ENCODE data around the gene A2M. TPM values are rescaled to one million over a fixed set of nuclear protein-coding genes. Genes with fewer than 3 reads are reported as not detected.

The A2M gene
- total and polyA plus RNA-seq, 2 experiments from 2014 or later = 0.92 TPM; not detected in 1

DNA sequence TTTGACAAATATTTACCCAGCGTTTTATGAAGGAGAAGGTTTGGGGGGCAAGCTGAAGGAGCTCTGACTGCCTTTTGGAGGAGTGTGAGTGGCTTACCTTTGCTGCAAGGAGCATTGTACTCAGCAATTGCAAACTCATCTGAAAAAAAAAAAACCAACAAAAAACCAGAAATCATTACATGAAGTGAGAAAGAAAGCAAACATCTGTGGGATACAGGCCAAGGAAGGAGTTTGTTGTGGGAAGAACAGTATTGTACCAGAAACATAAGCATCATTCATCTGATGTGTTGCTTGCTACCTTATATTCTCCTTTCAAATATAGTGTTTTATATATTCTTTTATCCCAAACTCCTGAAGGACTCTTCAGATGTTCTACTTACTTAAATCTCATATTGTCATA, 47.6 kb downstream of the A2M start:
- H3K79me2 ChIP-seq (replicated peaks; ENCODE audit: insufficient read depth) = no peaks in the 10 kb centered on the region
- peaks cover 9% of the 10 kb centered on the region for H3K4me1 ChIP-seq (ENCODE audit: insufficient read depth)
- Mint-ChIP-seq H3K27ac (no peak overlapping the region), H3K36me3 (ENCODE audit: low read depth) (peaks cover 14% of the 10 kb centered on the region), H3K4me3 (no peak overlapping the region), H3K4me1 (peaks cover 9% of the 10 kb centered on the region), H3K27me3 (ENCODE audit: insufficient read depth, low read depth, poor library complexity) (no peaks in the 10 kb centered on the region), H3K9me3 (peaks cover 15% of the 10 kb centered on the region)
- no peaks in the 10 kb centered on the region for H4K20me1 ChIP-seq (replicated peaks; ENCODE audit: insufficient read depth)
- no peak for TF ChIP-seq CREB1 (CRISPR knock-in tag; IDR thresholded peaks at IDR 0.05; ENCODE audit: low read depth)
- TF ChIP-seq EZH2phosphoT487 (IDR thresholded peaks at IDR 0.05; ENCODE audit: unreplicated experiment) = no peak
- TF ChIP-seq POLR2AphosphoS5 (IDR thresholded peaks at IDR 0.05; ENCODE audit: low read depth) = no peak
- H3K4me3 ChIP-seq = no peak overlapping the region
- H3K9me2 ChIP-seq (ENCODE audit: insufficient read depth) = no peaks in the 10 kb centered on the region
- H2AFZ ChIP-seq = no peak overlapping the region
- H3K36me3 ChIP-seq (ENCODE audit: insufficient read depth) = no peaks in the 10 kb centered on the region
- no peak overlapping the region for H3K4me2 ChIP-seq
- no peak for DNase-seq (ENCODE audit: low spot score)
- no peaks in the 10 kb centered on the region for H3K27me3 ChIP-seq (ENCODE audit: insufficient read depth)
- no peak overlapping the region for H3K27ac ChIP-seq (ENCODE audit: low read depth)
- no peaks in the 10 kb centered on the region for H3F3A ChIP-seq (replicated peaks; ENCODE audit: low read depth)
- no peak for ATAC-seq

DNA sequence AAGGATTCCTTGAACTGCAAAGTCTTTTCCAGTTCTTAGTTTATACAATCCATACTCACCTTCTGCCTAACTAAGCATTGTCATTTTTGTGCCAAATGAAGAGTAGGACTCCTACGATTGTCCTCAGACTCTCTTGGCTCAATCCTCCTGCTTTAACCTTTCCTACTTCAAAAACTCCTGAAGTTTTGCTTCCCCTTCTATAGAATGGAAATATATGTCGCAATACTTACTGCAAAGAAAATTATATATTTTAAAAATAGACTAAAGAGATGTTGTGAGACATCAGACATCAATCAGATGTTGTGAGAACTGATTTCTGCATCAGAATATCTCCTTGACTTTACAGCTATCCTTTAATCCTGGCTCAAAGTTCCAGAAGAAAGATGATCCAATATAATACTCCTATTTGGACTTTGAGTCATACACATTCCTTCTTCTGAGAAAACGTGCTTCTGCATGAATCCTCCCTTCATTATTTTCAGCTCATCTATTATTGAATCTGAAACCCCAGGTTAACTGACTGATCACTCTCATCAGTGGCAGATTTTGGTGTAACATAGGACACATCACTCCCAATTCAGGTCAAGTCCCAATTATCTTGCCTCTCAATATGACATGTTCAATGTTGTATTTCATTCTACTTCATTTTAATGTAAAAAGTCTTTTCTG, 48.8 kb downstream of the A2M start:
- no peak overlapping the region for H3K4me2 ChIP-seq
- no peak overlapping the region for H2AFZ ChIP-seq
- no peaks in the 10 kb centered on the region for H3K36me3 ChIP-seq (ENCODE audit: insufficient read depth)
- no peak overlapping the region for H3K4me3 ChIP-seq
- H3K79me2 ChIP-seq (replicated peaks; ENCODE audit: insufficient read depth) = no peaks in the 10 kb centered on the region
- Mint-ChIP-seq H3K27ac (no peak overlapping the region), H3K9me3 (peaks cover 15% of the 10 kb centered on the region), H3K4me1 (peaks cover 9% of the 10 kb centered on the region), H3K4me3 (no peak overlapping the region), H3K27me3 (ENCODE audit: insufficient read depth, low read depth, poor library complexity) (no peaks in the 10 kb centered on the region), H3K36me3 (ENCODE audit: low read depth) (peaks cover 14% of the 10 kb centered on the region)
- no peaks in the 10 kb centered on the region for H3K27me3 ChIP-seq (ENCODE audit: insufficient read depth)
- H3K27ac ChIP-seq (ENCODE audit: low read depth) = no peak overlapping the region
- no peak for ATAC-seq
- H3K9me2 ChIP-seq (ENCODE audit: insufficient read depth) = no peaks in the 10 kb centered on the region
- no peak for DNase-seq (ENCODE audit: low spot score)
- H3K4me1 ChIP-seq (ENCODE audit: insufficient read depth) = peaks cover 9% of the 10 kb centered on the region
- no peaks in the 10 kb centered on the region for H3F3A ChIP-seq (replicated peaks; ENCODE audit: low read depth)
- H4K20me1 ChIP-seq (replicated peaks; ENCODE audit: insufficient read depth) = no peaks in the 10 kb centered on the region
- TF ChIP-seq REST (IDR thresholded peaks at IDR 0.05; ENCODE audit: unreplicated experiment) (no peak), NANOG (IDR thresholded peaks at IDR 0.05; ENCODE audit: borderline replicate concordance) (no peak), CREB1 (CRISPR knock-in tag; IDR thresholded peaks at IDR 0.05; ENCODE audit: low read depth) (no peak), JUNB (IDR thresholded peaks at IDR 0.05; ENCODE audit: unreplicated experiment) (no peak), EZH2 (IDR thresholded peaks at IDR 0.05; ENCODE audit: low read depth, unreplicated experiment) (no peak)
- TF ChIP-seq, protein P1, sequence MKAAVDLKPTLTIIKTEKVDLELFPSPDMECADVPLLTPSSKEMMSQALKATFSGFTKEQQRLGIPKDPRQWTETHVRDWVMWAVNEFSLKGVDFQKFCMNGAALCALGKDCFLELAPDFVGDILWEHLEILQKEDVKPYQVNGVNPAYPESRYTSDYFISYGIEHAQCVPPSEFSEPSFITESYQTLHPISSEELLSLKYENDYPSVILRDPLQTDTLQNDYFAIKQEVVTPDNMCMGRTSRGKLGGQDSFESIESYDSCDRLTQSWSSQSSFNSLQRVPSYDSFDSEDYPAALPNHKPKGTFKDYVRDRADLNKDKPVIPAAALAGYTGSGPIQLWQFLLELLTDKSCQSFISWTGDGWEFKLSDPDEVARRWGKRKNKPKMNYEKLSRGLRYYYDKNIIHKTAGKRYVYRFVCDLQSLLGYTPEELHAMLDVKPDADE (IDR thresholded peaks at IDR 0.05) = no peak
- TF ChIP-seq, protein P2, sequence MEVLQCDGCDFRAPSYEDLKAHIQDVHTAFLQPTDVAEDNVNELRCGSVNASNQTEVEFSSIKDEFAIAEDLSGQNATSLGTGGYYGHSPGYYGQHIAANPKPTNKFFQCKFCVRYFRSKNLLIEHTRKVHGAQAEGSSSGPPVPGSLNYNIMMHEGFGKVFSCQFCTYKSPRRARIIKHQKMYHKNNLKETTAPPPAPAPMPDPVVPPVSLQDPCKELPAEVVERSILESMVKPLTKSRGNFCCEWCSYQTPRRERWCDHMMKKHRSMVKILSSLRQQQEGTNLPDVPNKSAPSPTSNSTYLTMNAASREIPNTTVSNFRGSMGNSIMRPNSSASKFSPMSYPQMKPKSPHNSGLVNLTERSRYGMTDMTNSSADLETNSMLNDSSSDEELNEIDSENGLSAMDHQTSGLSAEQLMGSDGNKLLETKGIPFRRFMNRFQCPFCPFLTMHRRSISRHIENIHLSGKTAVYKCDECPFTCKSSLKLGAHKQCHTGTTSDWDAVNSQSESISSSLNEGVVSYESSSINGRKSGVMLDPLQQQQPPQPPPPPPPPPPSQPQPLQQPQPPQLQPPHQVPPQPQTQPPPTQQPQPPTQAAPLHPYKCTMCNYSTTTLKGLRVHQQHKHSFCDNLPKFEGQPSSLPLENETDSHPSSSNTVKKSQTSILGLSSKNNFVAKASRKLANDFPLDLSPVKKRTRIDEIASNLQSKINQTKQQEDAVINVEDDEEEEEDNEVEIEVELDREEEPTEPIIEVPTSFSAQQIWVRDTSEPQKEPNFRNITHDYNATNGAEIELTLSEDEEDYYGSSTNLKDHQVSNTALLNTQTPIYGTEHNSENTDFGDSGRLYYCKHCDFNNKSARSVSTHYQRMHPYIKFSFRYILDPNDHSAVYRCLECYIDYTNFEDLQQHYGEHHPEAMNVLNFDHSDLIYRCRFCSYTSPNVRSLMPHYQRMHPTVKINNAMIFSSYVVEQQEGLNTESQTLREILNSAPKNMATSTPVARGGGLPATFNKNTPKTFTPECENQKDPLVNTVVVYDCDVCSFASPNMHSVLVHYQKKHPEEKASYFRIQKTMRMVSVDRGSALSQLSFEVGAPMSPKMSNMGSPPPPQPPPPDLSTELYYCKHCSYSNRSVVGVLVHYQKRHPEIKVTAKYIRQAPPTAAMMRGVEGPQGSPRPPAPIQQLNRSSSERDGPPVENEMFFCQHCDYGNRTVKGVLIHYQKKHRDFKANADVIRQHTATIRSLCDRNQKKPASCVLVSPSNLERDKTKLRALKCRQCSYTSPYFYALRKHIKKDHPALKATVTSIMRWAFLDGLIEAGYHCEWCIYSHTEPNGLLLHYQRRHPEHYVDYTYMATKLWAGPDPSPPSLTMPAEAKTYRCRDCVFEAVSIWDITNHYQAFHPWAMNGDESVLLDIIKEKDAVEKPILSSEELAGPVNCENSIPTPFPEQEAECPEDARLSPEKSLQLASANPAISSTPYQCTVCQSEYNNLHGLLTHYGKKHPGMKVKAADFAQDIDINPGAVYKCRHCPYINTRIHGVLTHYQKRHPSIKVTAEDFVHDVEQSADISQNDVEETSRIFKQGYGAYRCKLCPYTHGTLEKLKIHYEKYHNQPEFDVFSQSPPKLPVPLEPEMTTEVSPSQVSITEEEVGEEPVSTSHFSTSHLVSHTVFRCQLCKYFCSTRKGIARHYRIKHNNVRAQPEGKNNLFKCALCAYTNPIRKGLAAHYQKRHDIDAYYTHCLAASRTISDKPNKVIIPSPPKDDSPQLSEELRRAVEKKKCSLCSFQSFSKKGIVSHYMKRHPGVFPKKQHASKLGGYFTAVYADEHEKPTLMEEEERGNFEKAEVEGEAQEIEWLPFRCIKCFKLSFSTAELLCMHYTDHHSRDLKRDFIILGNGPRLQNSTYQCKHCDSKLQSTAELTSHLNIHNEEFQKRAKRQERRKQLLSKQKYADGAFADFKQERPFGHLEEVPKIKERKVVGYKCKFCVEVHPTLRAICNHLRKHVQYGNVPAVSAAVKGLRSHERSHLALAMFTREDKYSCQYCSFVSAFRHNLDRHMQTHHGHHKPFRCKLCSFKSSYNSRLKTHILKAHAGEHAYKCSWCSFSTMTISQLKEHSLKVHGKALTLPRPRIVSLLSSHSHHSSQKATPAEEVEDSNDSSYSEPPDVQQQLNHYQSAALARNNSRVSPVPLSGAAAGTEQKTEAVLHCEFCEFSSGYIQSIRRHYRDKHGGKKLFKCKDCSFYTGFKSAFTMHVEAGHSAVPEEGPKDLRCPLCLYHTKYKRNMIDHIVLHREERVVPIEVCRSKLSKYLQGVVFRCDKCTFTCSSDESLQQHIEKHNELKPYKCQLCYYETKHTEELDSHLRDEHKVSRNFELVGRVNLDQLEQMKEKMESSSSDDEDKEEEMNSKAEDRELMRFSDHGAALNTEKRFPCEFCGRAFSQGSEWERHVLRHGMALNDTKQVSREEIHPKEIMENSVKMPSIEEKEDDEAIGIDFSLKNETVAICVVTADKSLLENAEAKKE (CRISPR knock-in tag; IDR thresholded peaks at IDR 0.05) = no peak

Data from GM23338 (cell line).